Activated CD8-positive, alpha-beta memory T cell treated with anti-CD3 and anti-CD28 coated beads, Interleukin-2, amount 50 U/mL, for 24 hours (primary cell): ENCODE measurements around the gene TRAK2.

Experiments
- DNase-seq: peaks from one replicate; pipeline ENCODE4 v3.0.0-alpha.2; 2020; ENCODE audit errors: extremely low read depth

Gene TRAK2

GRCh38 chr2:201361078-201361733, 90.1 kb downstream of the TRAK2 start:
- no peak for DNase-seq

GRCh38 chr2:201360256-201360655, 91.0 kb downstream of the TRAK2 start:
- DNase-seq, result no peak

GRCh38 chr2:201358684-201359083, 92.6 kb downstream of the TRAK2 start:
- DNase-seq, result no peak

GRCh38 chr2:201357221-201357620, 94.0 kb downstream of the TRAK2 start, which contains the start of gene FLACC1:
FLACC1 (minus strand) TSS chr2:201357345; CDS start chr2:201351404, 5,941 bp downstream.
- DNase-seq, result no peak

GRCh38 chr2:201353116-201353515, 98.1 kb downstream of the TRAK2 start:
- DNase-seq, result no peak

- DNase-seq, result no peak
Observed at GRCh38 chr2:201350879-201351278, 100.4 kb downstream of the TRAK2 start.

- no peak for DNase-seq
Observed at GRCh38 chr2:201349601-201350000, 101.7 kb downstream of the TRAK2 start.

- no peak for DNase-seq
Observed at GRCh38 chr2:201348758-201349157, 102.5 kb downstream of the TRAK2 start.

- no peak for DNase-seq
Observed at GRCh38 chr2:201347138-201347537, 104.1 kb downstream of the TRAK2 start.

- DNase-seq, result no peak
Observed at GRCh38 chr2:201345625-201346213, 105.5 kb downstream of the TRAK2 start.

- DNase-seq, result no peak
Observed at GRCh38 chr2:201344663-201345366, 106.4 kb downstream of the TRAK2 start.

- DNase-seq, result no peak
Observed at GRCh38 chr2:201343559-201343958, 107.7 kb downstream of the TRAK2 start.

- no peak for DNase-seq
Observed at GRCh38 chr2:201342923-201343322, 108.3 kb downstream of the TRAK2 start.

GRCh38 chr2:201329409-201329808, 121.8 kb downstream of the TRAK2 start:
- DNase-seq, result no peak

- DNase-seq, result no peak
Observed at GRCh38 chr2:201327678-201328077, 123.6 kb downstream of the TRAK2 start.
